ENCODE data around the gene RAI1. TPM values are rescaled to one million over a fixed set of nuclear protein-coding genes. Genes with fewer than 3 reads are reported as not detected.
A peak's percentile ranks its signal among the peaks of the same experiment; 100 is the strongest.
"Not testable (repeated sequence)": the region's sequence is repeated elsewhere in the genome, so short reads cannot be mapped to it uniquely, and the experiment has no call there.

The RAI1 gene
- total and polyA plus RNA-seq, 2 of the 13 experiments (the other 11 are each of a cell fraction or from before 2014, with no cell fraction given): 3.4 to 5.2 TPM

DNA sequence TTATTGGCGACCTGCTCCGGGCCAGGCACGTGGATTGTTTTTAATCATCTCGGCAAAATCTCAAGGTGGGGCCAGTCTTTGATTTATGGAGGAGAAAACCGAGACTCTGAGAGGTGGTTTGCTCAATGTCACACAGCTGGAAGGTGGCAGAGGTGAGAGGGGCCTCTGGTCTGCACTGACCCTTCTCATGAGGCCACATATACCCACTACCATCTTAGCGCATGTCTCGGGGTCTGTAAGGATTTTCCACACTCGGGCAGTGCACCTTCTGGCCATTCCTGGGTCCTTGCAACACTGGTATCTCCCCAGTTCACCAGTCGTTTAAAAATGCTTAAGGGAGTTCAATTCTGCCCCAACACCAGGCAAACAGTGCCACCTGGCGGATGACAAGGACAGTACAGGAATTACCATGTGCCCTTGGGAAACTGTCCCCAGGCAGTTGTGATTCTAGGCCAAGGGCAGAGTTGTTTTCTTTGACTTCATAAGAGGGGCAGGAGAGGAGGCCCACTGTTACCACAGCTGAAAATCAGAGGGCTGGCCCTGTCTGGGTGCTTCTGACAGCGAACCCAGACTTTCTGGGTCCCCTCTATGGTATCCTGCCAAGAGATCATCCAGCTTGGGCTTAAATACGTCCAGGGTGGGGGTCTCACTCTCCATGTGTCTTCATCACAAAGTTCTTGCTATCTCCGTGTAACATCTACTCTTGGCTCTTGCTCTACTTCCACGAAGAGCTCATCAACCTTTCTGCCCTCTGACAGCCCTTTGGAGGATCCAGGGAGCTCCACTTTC, 39.4 kb upstream of the RAI1 start (continued):
- TF ChIP-seq, protein P1, sequence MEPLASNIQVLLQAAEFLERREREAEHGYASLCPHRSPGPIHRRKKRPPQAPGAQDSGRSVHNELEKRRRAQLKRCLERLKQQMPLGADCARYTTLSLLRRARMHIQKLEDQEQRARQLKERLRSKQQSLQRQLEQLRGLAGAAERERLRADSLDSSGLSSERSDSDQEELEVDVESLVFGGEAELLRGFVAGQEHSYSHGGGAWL (CRISPR knock-in tag; IDR thresholded peaks at IDR 0.05): no peak
- TF ChIP-seq PRPF4 (IDR thresholded peaks at IDR 0.05; ENCODE audit: low read depth, low read length, poor library complexity, severe bottlenecking) (no peak), HNF1B (CRISPR knock-in tag; IDR thresholded peaks at IDR 0.05) (0 out of 2 replicates have a peak, but pooled peaks have one; percentile 33), BORCS8-MEF2B (CRISPR knock-in tag; IDR thresholded peaks at IDR 0.05) (0 out of 2 replicates have a peak, but pooled peaks have one; percentile 19), ZFP36L2 (CRISPR knock-in tag; IDR thresholded peaks at IDR 0.05) (no peak), ZNF574 (CRISPR knock-in tag; IDR thresholded peaks at IDR 0.05) (0 out of 2 replicates have a peak, but pooled peaks have one; percentile 17), KDM3A (CRISPR knock-in tag; IDR thresholded peaks at IDR 0.05; ENCODE audit: low read depth) (0 out of 2 replicates have a peak, but pooled peaks have one; percentile 51), HMGXB4 (CRISPR knock-in tag; IDR thresholded peaks at IDR 0.05; ENCODE audit: borderline replicate concordance in 1 of 2, low read depth in 1 of 2) (0 out of 4 replicates have a peak, but pooled peaks of 1 of the 2 experiments have one; percentile 41), MBNL3 (CRISPR knock-in tag; conservative IDR thresholded peaks at IDR 0.05) (no peak), ZFP41 (CRISPR knock-in tag; IDR thresholded peaks at IDR 0.05; ENCODE audit: borderline replicate concordance) (no peak)

DNA sequence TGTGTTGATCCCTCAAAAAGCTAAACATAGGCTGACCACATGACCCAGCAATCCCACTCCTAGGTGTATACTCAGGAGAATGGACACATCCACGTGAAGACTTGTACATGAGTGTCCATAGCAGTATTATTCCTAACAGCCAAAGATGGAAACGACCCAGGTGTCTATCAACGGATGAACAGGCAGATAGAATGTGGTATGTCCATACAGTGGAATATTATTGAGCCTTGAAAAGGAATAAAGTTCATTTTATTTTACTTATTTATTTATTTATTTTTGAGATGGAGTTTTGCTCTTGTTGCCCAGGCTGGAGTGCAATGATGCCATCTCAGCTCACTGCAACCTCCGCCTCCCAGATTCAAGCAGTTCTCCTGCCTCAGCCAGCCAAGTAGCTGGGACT, 36.1 kb upstream of the RAI1 start:
- Histone ChIP-seq H3K4me1 (ENCODE audit: insufficient read depth, low read length) (peaks cover 38% of the 10 kb centered on the region), H3K27me3 (ENCODE audit: control insufficient read depth in 1 of 2, insufficient read depth in 2 of 2, low read length in 2 of 2) (peaks cover 2 to 15% of the 10 kb centered on the region in 2 experiments; a peak in 2 of 5 replicates)
- H3K9ac ChIP-seq (ENCODE audit: insufficient read depth, low read depth, low read length); H3K27ac ChIP-seq (ENCODE audit: extremely low read length, insufficient read depth, low read length); H3K79me2 ChIP-seq (ENCODE audit: insufficient read depth, low read length); BruUV-seq (replicated peaks); H3K36me3 ChIP-seq (replicated peaks in 1 of 2; ENCODE audit: control insufficient read depth in 1 of 2, insufficient read depth in 2 of 2, low read length in 2 of 2); POLR2A ChIA-PET; H3K9me3 ChIP-seq (ENCODE audit: low read length); ATAC-seq; CTCF ChIA-PET (ENCODE audit: low intra/inter-chr PET ratio, low total read pairs); intact Hi-C loops (cut with micrococcal nuclease; ENCODE audit: unreplicated experiment); DNase-seq (ENCODE audit: low spot score); H3K4me2 ChIP-seq (ENCODE audit: low read depth, low read length); H4K20me1 ChIP-seq (ENCODE audit: insufficient read depth, low read length); FAIRE-seq; H2AFZ ChIP-seq (ENCODE audit: low read length); H3K4me3 ChIP-seq (replicated peaks in 1 of 3; ENCODE audit: insufficient read depth in 1 of 3, low read depth in 2 of 3, low read length in 3 of 3): not testable (repeated sequence)
- 46% methylated on average over 4 of the region's 4 CpGs for WGBS (ENCODE audit: low lambda C conversion rate)
- in situ Hi-C loops (cut with HindIII; ENCODE audit: extremely low pct_ligation_motif_present, low pct_unique_long_range_greater_than_20kb): loop anchor here (10.0 kb wide), 1 partner anchor 140 kb away; no protein-coding TSS in a partner anchor

Measured in HepG2 (cell line).